HG03432 (cell line): ENCODE measurements around the gene HIPK4.
"Not testable (repeated sequence)": the region's sequence is repeated elsewhere in the genome, so short reads cannot be mapped to it uniquely, and the experiment has no call there.

ENCODE experiments used
- ATAC-seq: cut with Tn5 transposase; IDR thresholded peaks from one replicate; pipeline ENCODE4 v1.9.1; 2021; ENCODE audit warnings: mild to moderate bottlenecking, moderate library complexity; ENCODE audit not compliant: unreplicated experiment

The HIPK4 gene

DNA sequence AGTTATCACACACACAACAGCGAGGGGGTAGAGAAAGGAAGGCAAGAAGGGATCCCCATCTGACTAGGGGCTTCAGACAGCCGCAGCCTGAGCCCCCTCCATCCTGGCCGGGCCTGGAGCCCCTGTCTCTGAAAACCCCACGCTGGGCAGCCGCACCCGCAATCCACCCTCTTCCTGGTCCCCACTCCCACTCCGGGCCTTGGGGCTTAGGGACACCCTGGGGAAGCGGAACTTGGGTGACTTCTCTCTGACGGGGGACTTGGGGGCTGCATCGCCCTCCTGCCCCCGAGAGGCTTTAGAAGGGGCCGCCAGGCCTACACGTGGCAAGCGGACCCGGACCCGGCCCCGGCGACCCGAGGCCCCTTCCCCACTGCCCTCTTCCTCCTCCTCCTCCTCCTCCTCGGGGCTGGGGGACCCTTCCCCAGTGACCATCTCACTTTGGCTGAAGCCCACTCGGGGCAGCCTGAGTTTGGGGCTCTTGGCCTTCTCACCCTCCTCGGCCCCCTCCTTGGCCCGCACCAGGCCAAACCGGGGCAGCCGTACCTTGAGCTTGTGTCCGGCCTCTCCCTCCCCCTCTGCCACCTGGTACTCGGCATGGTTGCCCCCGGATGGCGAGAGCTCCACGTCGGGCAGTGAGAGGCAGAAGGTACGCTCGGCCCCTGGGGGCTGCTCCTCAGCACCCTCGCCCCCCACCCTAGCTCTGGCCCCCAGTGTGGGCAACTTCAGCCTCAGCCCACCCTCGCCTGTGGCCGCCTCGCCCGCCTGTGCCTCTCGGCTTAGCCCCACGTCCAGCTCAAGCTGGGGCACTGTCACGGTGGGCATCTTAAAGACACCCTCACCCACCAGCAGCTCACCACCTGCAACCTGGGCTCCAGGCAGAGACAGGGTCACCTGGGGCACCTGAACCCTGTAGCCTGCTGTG is 4.2 kb upstream of the HIPK4 start:
- no peak for ATAC-seq

- ATAC-seq, result no peak
Measured at GRCh38 chr19:40392894-40393517, 3.0 kb upstream of the HIPK4 start.

- no peak for ATAC-seq
Measured at GRCh38 chr19:40392123-40392522, 2.1 kb upstream of the HIPK4 start.

GRCh38 chr19:40389404-40390083 is 437 bp downstream of the HIPK4 start:
- no peak for ATAC-seq

GRCh38 chr19:40388481-40388880 is 1.5 kb downstream of the HIPK4 start:
- ATAC-seq, result no peak

- ATAC-seq, result no peak
Measured at GRCh38 chr19:40387155-40387554, 2.8 kb downstream of the HIPK4 start.

DNA sequence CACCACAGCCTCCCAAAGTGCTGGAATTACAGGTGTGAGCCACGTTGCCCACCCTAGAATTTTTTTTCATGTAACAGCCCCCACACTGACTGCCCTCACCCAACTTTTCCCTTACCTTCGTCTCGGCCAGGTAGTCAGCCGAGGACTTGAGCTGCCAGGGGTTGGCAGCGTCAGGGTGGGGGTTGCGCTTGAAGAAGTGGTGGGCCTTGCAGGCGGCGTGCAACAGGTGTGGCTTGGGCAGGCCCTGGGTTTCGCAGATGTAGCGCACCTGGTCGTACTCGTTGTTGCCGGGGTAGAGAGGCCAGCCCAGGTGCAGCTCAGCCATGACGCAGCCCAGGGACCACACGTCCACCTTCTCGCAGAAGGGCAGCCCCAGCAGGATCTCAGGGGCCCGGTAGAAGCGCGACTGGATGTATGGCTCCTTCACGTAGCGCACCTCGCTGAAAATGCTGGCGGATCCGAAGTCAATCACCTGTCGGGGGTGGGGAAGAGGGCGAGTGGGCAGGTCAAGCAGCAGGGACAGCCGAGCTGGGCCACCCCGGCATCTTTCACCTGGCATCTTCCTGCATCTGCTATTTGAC is 6.2 kb downstream of the HIPK4 start:
- ATAC-seq, result no peak

- no peak for ATAC-seq
Measured at GRCh38 chr19:40381321-40381720, 8.7 kb downstream of the HIPK4 start.

DNA sequence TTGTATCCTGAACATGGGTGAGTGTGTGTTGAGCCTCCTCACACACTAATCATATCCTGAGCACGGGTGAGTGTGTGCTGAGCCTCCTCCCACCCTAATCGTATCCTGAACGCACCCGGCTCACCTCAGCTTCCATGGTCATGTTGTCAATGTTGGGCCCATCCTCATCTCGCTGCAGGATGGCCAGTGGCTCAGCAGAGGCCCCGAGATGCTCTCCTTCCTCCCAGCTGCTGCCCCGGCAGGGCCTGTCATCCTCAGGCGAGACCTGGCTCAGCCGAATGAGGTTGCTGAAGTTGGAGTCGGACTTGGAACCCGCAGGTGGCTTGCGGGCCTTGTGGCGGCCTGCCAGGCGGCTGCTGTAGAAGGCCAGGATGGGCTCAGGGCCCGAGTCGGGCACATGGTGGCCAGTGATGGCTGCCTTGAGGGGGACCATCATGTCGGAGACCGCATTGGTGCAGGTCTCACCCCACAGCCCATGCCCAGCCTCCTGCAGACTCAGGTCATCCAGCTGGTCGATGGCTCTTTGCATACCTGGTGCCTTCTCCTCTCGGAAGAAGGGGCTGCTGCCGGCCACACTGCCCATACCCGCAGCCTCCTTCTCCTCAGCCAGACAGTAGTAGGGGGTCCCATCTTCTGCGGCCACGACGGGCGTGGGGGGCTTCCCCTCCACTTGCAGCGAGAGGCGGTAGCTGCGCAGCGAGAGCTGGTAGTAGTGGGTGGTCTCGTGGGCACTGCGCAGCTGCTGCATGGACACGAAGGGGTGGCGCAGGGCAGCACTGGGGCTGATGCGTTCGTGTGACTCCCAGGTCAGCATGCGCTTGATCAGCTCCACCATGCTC is 9.6 kb downstream of the HIPK4 start:
- ATAC-seq, result no peak

GRCh38 chr19:40379446-40380198 is 10.4 kb downstream of the HIPK4 start:
- ATAC-seq, result no peak

DNA sequence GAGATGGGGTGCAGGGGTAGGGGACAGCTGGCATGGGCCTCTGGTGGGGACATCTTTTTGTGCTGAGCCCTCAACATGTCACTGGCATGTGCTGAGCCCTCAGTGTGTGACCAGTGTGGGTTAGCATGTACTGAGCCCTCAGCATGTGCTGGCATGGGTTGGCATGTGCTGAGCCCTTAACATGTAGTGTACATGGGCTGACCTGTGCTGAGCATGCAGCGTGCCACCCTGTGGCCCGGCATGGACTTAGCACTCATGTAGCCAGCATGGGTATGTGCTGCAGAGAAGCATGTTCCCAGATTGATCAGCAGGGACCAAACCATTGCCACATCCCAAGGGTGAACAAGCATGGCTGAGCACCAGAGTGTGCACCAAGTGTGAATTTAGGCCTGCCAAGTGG is 11.5 kb downstream of the HIPK4 start:
- ATAC-seq, result no peak

DNA sequence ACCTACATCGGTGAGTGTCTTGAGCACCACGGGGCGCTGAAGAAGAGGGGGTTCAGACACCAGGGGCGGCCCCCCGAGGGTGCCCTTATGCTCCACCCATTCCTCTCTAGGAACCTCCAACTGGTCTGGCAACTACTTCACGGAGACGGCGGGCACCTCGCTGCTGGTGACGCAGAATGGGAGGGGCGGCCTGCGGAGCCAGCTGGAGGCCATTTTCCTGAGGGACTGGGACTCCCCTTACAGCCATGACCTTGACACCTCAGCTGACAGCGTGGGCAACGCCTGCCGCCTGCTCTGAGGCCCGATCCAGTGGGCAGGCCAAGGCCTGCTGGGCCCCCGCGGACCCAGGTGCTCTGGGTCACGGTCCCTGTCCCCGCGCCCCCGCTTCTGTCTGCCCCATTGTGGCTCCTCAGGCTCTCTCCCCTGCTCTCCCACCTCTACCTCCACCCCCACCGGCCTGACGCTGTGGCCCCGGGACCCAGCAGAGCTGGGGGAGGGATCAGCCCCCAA is 12.1 kb downstream of the HIPK4 start:
- ATAC-seq, result no peak

DNA sequence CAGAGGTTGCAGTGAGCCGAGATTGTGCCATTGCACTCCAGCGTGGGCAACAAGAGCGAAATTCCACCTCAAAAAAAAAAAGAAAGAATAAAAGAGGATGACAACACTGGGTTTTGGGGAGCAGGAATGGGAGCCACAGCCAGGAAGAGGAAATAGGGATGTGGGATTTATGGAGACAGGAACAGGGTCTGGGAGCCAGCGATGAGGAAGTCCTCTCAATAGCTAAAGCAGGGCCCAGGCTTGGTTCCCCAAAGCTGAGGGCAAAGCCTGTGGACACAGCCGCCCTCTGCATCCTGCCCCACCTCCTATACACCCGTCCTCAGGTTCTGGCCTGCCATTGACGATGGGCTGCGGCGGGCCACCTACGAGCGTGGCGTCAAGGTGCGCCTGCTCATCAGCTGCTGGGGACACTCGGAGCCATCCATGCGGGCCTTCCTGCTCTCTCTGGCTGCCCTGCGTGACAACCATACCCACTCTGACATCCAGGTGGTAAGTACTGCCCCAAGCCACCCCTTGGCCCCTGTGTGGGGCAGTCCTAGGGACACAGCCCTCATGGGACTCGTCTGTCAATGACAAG is 13.6 kb downstream of the HIPK4 start:
- no peak for ATAC-seq

GRCh38 chr19:40374084-40374483 is 15.9 kb downstream of the HIPK4 start:
- no peak for ATAC-seq

- no peak for ATAC-seq
Measured at GRCh38 chr19:40371802-40372122, 18.2 kb downstream of the HIPK4 start.

GRCh38 chr19:40370997-40371801 is 18.8 kb downstream of the HIPK4 start:
- no peak for ATAC-seq

DNA sequence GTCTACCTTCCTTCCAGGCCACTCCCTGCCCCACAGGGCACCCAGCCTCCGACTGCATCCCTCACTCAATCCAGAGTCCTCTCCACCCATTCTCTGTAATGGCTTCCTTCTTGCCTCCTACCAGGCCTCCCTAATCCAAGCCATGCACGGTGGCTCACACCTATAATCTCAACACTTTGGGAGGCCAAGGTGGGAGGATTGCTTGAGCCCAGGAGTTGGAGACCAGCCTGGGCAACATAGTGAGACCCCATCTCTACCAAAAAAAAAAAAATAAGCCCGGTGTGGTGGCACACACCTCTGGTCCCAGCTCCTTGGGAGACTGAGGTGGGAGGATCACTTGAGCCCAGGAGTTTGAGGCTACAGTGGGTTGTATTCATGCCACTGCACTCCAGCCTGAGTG is 19.7 kb downstream of the HIPK4 start:
- ATAC-seq, result not testable (repeated sequence)

- ATAC-seq, result no peak
Measured at GRCh38 chr19:40369797-40370196, 20.2 kb downstream of the HIPK4 start.
